ENCODE results near the gene GRIFIN.

Gene GRIFIN

GRCh38 chr7:2508327-2509215, 32.4 kb upstream of the GRIFIN start:
- peaks cover 52 to 64% of the 10 kb centered on the region in 2 donors for H3K4me1 Mint-ChIP-seq
- H3K36me3 Mint-ChIP-seq, result no peaks in the 10 kb centered on the region
- DNase-seq, result peak; percentile 66
- peak overlapping the region; percentile 61 to 79 for H3K4me3 Mint-ChIP-seq
- no peaks in the 10 kb centered on the region for H3K27me3 Mint-ChIP-seq
- peak; percentile 50 to 53 for ATAC-seq (replicated peaks)
- H3K9me3 Mint-ChIP-seq, result no peaks in the 10 kb centered on the region
- peak overlapping the region; percentile 90 for H3K27ac Mint-ChIP-seq

DNA sequence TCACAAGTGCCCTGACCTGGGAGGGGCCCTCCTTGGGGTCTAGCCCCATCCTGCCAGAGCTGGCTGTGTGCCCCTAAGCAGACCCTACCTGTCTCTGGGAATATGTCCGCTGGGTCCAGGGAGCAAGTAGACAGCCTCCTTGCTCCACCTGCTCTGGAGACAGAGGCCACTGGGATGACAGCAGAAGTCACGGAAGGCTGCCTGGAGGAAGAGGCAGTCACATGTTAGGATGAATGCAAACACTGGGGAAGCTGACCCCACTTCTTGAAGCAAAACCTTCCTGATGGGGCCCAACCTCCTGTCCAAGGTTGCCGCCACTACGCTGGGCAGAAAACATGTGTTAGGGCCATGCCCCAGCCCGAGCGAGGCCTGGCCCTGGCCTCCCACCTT, 31.7 kb upstream of the GRIFIN start:
- DNase-seq, result no peak
- Mint-ChIP-seq H3K4me3 (no peak overlapping the region), H3K36me3 (no peaks in the 10 kb centered on the region), H3K9me3 (no peaks in the 10 kb centered on the region), H3K27me3 (no peaks in the 10 kb centered on the region), H3K27ac (peak overlapping the region; percentile 90), H3K4me1 (peaks cover 47 to 58% of the 10 kb centered on the region in 2 donors)
- ATAC-seq (replicated peaks), result no peak

DNA sequence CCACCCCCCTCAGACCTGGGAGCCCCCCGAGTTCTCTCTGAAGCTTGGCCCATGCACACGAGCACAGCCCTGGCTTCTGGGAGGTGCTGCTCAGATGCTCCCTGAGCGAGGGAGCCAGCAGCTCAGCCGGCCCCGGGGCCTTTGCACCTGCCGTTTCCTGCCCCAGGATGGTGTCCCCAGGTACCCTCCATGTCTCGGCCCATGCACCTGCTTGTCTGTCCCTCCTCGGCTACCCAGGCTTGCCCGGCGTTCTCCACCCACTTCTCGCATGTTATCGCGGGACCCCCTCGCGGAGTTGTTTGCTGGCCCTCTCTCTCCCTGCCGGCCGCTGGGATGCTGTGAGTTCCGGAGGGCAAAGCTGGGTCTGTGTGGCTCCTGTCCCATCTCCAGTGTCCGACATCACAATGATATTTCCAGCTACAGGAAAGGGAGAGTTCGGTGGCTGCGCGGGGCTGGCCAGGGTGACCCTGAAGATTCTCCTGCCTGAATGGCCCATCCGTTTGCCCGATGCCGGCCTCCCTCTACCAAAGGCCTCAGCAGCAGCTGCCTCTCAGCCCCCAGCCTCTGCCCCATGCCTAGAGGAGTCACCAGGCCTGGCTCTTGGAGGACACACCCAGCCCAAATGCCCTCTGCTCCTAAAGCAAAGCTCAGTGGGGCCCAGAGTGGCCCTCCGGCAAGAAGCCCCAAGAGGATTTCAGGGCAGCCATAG, 31.2 kb upstream of the GRIFIN start:
- peaks cover 42 to 52% of the 10 kb centered on the region in 2 donors for H3K4me1 Mint-ChIP-seq
- H3K27me3 Mint-ChIP-seq, result no peaks in the 10 kb centered on the region
- H3K27ac Mint-ChIP-seq, result peak overlapping the region; percentile 44
- DNase-seq (no peak), ATAC-seq (replicated peaks) (no peak)
- H3K9me3 Mint-ChIP-seq, result no peaks in the 10 kb centered on the region
- no peaks in the 10 kb centered on the region for H3K36me3 Mint-ChIP-seq
- H3K4me3 Mint-ChIP-seq, result no peak overlapping the region

- no peak for DNase-seq
- no peak for ATAC-seq (replicated peaks)
- Mint-ChIP-seq H3K27ac (no peak overlapping the region), H3K4me1 (peaks cover 31 to 33% of the 10 kb centered on the region in 2 donors), H3K36me3 (no peaks in the 10 kb centered on the region), H3K9me3 (no peaks in the 10 kb centered on the region), H3K27me3 (no peaks in the 10 kb centered on the region), H3K4me3 (no peak overlapping the region)
Observed at GRCh38 chr7:2505401-2505800, 29.2 kb upstream of the GRIFIN start.

DNA sequence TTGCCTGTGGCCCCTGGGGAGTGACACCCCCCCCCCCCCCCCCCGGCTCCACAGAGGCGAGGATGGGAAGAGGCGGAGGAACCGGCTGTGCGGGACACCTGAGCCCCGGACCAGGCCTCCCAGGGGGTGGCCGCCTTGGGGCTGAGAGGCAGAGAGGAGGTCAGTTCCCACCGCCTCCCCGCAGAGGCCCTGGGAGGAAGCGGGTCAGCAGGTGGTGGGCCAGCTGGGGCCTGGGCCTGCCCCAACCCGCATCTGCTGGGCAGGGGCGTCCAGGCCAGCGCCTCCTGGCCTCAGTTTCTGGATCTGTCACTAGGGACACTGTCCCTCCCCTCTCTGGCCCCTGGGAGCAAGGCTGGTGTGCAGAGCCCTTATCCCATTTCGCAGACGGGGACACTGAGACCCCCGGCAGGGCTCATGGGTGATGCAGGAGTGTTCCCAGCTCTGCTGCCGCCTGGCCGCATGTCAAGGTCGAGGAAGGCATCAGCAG, 28.7 kb upstream of the GRIFIN start:
- H3K4me1 Mint-ChIP-seq, result peaks cover 28% of the 10 kb centered on the region in 2 donors
- no peak for DNase-seq
- H3K27me3 Mint-ChIP-seq, result no peaks in the 10 kb centered on the region
- H3K9me3 Mint-ChIP-seq, result no peaks in the 10 kb centered on the region
- no peak overlapping the region for H3K27ac Mint-ChIP-seq
- no peak overlapping the region for H3K4me3 Mint-ChIP-seq
- no peaks in the 10 kb centered on the region for H3K36me3 Mint-ChIP-seq
- ATAC-seq (replicated peaks), result no peak

DNA sequence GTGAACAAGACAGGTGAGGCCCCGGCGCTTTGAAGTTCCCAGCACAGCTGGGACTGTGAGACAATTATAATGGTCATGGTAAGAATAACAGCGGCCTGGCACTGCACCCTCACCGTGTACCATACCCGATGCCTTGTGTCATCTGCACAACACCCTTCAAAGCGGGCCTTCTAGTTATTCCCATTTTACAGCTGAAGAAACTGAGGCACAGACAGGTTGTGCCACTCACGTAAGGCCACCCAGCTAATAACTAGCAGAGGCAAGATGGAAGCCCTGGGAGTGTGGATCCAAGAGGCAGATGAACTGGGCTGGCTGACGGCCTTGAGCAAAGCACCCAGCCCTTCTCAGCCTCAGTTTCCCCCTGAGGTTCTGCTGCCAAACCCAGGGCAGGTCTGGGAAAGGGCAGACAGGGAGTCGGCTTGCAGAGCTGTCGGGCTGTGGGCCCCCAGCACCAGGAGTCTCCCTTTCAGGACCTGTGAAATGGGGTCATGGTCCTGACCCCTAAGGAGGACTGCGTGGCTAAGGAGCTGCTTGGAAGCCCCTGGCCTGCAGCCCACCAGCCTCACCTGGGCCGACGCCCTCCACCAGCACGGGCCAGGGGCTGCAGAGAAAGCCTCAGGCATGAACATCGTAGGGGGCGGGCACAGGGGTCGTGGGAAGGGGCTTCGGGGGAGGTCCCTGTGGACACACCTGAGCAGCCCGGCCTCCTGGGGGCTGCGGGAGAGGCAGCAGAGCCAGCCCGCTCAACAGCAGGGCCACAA, 28.1 kb upstream of the GRIFIN start:
- no peaks in the 10 kb centered on the region for H3K27me3 Mint-ChIP-seq
- H3K27ac Mint-ChIP-seq, result no peak overlapping the region
- H3K4me3 Mint-ChIP-seq, result no peak overlapping the region
- H3K9me3 Mint-ChIP-seq, result no peaks in the 10 kb centered on the region
- H3K4me1 Mint-ChIP-seq, result peaks cover 22 to 25% of the 10 kb centered on the region in 2 donors
- ATAC-seq (replicated peaks) (no peak), DNase-seq (no peak)
- H3K36me3 Mint-ChIP-seq, result no peaks in the 10 kb centered on the region

DNA sequence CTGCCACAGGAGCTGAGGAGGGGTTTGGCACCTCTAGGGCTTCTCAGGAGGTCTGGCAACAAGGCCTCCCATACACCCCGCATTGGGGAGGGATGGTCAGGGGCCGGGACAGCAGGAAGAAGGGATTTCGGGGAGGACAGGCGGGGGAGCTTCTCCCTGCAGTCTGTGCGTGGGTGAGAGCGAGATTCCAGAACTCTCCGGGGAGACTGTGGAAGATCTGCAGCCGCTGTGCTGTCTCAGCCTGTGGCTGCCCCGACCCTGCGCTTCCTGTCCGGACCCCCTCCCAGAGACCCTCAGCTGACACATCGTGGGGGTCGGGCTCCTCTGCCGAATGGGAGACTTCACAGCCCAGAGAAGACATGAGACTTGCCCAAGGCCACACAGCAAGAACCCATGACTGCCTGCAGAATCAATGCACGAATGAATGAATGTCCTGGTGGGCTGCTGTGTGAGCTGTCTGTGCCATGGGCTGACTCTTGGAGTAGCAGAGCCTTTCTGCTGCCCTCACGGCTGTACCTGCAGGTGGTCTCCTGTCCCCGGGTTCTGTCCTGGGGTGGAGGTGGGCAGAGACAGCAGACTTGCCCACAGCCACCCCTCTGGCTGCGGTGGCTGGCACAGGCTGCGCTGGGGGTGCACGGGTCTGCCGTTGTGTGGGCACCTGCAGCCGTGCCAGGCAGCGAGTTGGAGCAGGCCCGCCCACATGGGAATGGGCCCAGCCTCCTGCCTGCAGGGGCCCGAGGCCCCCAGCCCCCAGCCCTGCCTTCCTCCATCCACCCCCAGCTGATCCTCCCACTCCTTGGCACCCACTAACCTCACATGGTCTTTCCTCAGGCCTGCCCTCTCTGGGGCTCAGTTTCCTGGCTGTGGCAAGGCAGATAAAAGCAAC, 27.1 kb upstream of the GRIFIN start:
- no peak for DNase-seq
- Mint-ChIP-seq H3K9me3 (no peaks in the 10 kb centered on the region), H3K4me1 (peaks cover 13 to 16% of the 10 kb centered on the region in 2 donors), H3K36me3 (no peaks in the 10 kb centered on the region), H3K4me3 (no peak overlapping the region), H3K27me3 (peaks cover 0 to 9% of the 10 kb centered on the region in 2 donors), H3K27ac (no peak overlapping the region)
- no peak for ATAC-seq (replicated peaks)

- Mint-ChIP-seq H3K9me3 (no peaks in the 10 kb centered on the region), H3K27me3 (peaks cover under 1 to 15% of the 10 kb centered on the region in 2 donors), H3K27ac (no peak overlapping the region), H3K36me3 (no peaks in the 10 kb centered on the region), H3K4me3 (no peak overlapping the region), H3K4me1 (peaks cover 13% of the 10 kb centered on the region in 2 donors)
- DNase-seq, result no peak
- no peak for ATAC-seq (replicated peaks)
Observed at GRCh38 chr7:2502647-2502966, 26.4 kb upstream of the GRIFIN start.

GRCh38 chr7:2501947-2502646, 25.9 kb upstream of the GRIFIN start:
- no peaks in the 10 kb centered on the region for H3K36me3 Mint-ChIP-seq
- H3K27ac Mint-ChIP-seq, result no peak overlapping the region
- DNase-seq (no peak), ATAC-seq (replicated peaks) (no peak)
- H3K4me3 Mint-ChIP-seq, result no peak overlapping the region
- peaks cover 10 to 13% of the 10 kb centered on the region in 2 donors for H3K4me1 Mint-ChIP-seq
- peaks cover 5 to 21% of the 10 kb centered on the region in 2 donors for H3K27me3 Mint-ChIP-seq
- H3K9me3 Mint-ChIP-seq, result no peaks in the 10 kb centered on the region

DNA sequence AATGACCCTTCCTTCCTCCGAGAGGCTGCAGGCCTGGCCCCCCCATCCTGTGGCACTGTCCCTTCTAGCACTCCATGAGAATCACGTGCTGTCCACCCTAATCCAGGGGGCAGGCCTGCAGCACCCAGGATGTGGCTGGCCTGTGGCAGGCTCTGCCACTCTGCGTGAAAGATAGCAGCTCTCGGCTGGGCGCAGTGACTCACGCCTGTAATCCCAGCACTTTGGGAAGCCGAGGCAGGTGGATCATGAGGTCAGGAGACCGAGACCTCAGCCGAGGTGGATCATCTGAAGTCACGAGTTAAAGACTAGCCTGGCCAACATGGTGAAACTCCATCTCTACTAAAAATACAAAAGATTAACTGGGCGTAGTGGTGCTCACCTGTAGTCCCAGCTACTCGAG, 24.5 kb upstream of the GRIFIN start:
- Mint-ChIP-seq H3K27ac (no peak overlapping the region), H3K9me3 (no peaks in the 10 kb centered on the region), H3K4me1 (peaks cover 10 to 13% of the 10 kb centered on the region in 2 donors), H3K4me3 (no peak overlapping the region), H3K27me3 (peaks cover 15 to 35% of the 10 kb centered on the region in 2 donors), H3K36me3 (peaks cover 0 to 3% of the 10 kb centered on the region in 2 donors)
- no peak for DNase-seq
- ATAC-seq (replicated peaks), result no peak

DNA sequence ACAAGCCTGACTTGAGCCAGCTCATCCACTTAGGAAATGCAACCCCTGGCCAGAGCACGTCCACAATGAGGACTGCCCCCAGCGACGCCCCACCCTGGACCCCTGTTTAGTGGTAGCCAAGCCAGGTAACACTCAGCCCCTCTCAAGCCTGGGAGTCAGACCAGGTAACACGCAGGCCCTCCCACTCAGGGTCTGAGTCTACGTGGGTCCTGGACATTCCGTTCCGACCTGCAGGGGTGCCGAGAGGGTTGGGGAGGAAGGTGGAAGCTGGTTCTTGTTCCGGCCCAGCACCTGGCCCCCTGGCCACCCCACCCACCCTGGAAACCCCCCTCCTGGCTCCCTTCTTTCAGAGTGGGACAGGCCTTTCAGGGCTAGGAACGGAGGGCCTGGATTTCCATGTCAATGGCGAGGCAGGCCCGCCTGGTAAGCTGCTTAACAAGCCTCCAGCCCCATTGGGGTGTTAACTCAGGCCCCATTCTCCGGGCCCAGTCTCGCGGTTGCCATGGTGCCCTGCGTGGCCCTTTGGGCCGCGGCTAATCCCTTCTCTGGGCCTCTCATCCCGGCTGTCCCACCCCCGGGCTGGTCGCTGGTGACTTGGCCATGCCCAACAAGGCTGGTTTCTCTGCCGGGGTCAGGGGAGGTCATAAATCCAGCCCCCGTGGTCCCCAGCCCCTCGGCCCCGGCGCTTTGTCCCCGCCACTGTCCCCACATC, 23.7 kb upstream of the GRIFIN start:
- Mint-ChIP-seq H3K36me3 (peaks cover 0 to 3% of the 10 kb centered on the region in 2 donors), H3K27me3 (peaks cover 17 to 38% of the 10 kb centered on the region in 2 donors), H3K27ac (no peak overlapping the region), H3K9me3 (no peaks in the 10 kb centered on the region), H3K4me3 (no peak overlapping the region), H3K4me1 (peaks cover 10 to 13% of the 10 kb centered on the region in 2 donors)
- DNase-seq, result no peak
- no peak for ATAC-seq (replicated peaks)

DNA sequence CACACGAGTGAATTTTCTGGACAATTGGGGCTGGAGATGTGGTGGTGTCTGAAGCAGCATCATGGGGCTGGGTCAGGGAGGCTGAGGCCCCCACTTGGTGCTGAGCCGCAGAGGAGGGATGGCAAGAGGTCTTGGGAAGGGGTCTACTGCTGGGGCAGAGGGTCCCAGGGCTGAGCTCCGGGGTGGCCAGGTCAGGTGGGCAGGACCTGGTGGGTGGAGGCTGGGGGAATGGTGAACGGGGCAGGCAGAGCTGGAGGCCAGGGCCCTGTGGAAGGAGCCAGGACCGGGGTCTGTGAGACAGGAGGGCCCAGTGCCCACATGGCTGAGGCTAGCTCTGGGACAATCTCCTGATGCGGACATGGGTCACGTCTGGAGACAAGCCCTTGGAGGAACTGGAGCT, 23.0 kb upstream of the GRIFIN start:
- ATAC-seq (replicated peaks) (no peak), DNase-seq (no peak)
- H3K4me3 Mint-ChIP-seq, result no peak overlapping the region
- H3K27me3 Mint-ChIP-seq, result peaks cover 21 to 42% of the 10 kb centered on the region in 2 donors
- peaks cover 11 to 13% of the 10 kb centered on the region in 2 donors for H3K4me1 Mint-ChIP-seq
- H3K36me3 Mint-ChIP-seq, result peaks cover 0 to 3% of the 10 kb centered on the region in 2 donors
- H3K27ac Mint-ChIP-seq, result no peak overlapping the region
- no peaks in the 10 kb centered on the region for H3K9me3 Mint-ChIP-seq

Measured in stimulated activated naive B cell treated with anti-CD40 and anti-IgM and Interleukin-4, amounts not matched to agents 10 μg/mL and 1 μg/mL and 100 μg/mL, for 72 hours (primary cell).